ENCODE data around the gene C3. TPM values are rescaled to one million over a fixed set of nuclear protein-coding genes. Genes with fewer than 3 reads are reported as not detected.

The C3 gene
- polyA plus RNA-seq, 2 of the 4 experiments (the other 2 are of a cell fraction): 45.4 to 70.9 TPM

GRCh38 chr19:6678690-6679109 is 41.8 kb downstream of the C3 start:
- DNase-seq (ENCODE audit: low read depth in 1 of 2, low spot score in 1 of 2): no peak
- ChIA-PET POLR2A (no interaction called here), CTCF (no interaction called here)
- ATAC-seq: no peak
- peaks cover 11% of the 10 kb centered on the region for H3K4me1 ChIP-seq
- FAIRE-seq: no peak
- H3K27ac ChIP-seq: no peak overlapping the region
- H3K4me2 ChIP-seq: no peak overlapping the region
- no peaks in the 10 kb centered on the region for H3K9me3 ChIP-seq
- WGBS (ENCODE audit: missing lambda C conversion rate): 78% methylated on average over 4 of the region's 4 CpGs
- no peak for TF ChIP-seq RCOR1 (IDR thresholded peaks at IDR 0.05; ENCODE audit: low read depth, low read length)
- no peak for TF ChIP-seq CHD4 (IDR thresholded peaks at IDR 0.05; ENCODE audit: borderline replicate concordance)
- TF ChIP-seq HDAC2 (IDR thresholded peaks at IDR 0.05): no peak
- TF ChIP-seq CBX8 (IDR thresholded peaks at IDR 0.05): no peak
- TF ChIP-seq EHMT2 (IDR thresholded peaks at IDR 0.05; ENCODE audit: low read depth): no peak
- no peak for TF ChIP-seq BCL3 (IDR thresholded peaks at IDR 0.05)
- TF ChIP-seq MAZ (IDR thresholded peaks at IDR 0.05; ENCODE audit: borderline replicate concordance, low read depth, low read length): no peak
- TF ChIP-seq EP300 (IDR thresholded peaks at IDR 0.05): no peak
- no peak for TF ChIP-seq POLR2AphosphoS2 (conservative IDR thresholded peaks at IDR 0.05; ENCODE audit: low read length)
- TF ChIP-seq PBX3 (IDR thresholded peaks at IDR 0.05): no peak
- no peak for TF ChIP-seq CEBPB (IDR thresholded peaks at IDR 0.05)
- H3K4me3 ChIP-seq: no peak overlapping the region

GRCh38 chr19:6677883-6678689 is 42.4 kb downstream of the C3 start:
- WGBS (ENCODE audit: missing lambda C conversion rate): 73% methylated on average over 24 of the region's 31 CpGs
- POLR2A ChIA-PET: no interaction called here
- FAIRE-seq: no peak
- peak in 1 of 2 experiments; percentile 18 for DNase-seq (ENCODE audit: low read depth in 1 of 2, low spot score in 1 of 2)
- TF ChIP-seq CEBPB (IDR thresholded peaks at IDR 0.05) (no peak), RFX5 (IDR thresholded peaks at IDR 0.05) (no peak), KDM5A (IDR thresholded peaks at IDR 0.05) (no peak), CBX8 (IDR thresholded peaks at IDR 0.05) (no peak), BHLHE40 (IDR thresholded peaks at IDR 0.05; ENCODE audit: low read depth, low read length) (no peak), HEYL (CRISPR knock-in tag; IDR thresholded peaks at IDR 0.05) (no peak), REST (IDR thresholded peaks at IDR 0.05) (no peak), SREBF2 (IDR thresholded peaks at IDR 0.05) (no peak), FOSB (CRISPR knock-in tag; IDR thresholded peaks at IDR 0.05) (no peak), JUNB (IDR thresholded peaks at IDR 0.05) (no peak), ZFP36 (IDR thresholded peaks at IDR 0.05; ENCODE audit: borderline replicate concordance, partially characterized antibody) (no peak), RARB (CRISPR knock-in tag; IDR thresholded peaks at IDR 0.05) (no peak), FOXS1 (CRISPR knock-in tag; IDR thresholded peaks at IDR 0.05) (no peak), HMGXB4 (CRISPR knock-in tag; IDR thresholded peaks at IDR 0.05; ENCODE audit: borderline replicate concordance) (no peak)
- peak in 1 of 2 experiments; percentile 55; a peak in 4 of 6 replicates for ATAC-seq
- H3K9me3 ChIP-seq: no peaks in the 10 kb centered on the region
- H3K4me2 ChIP-seq: no peak overlapping the region
- peaks cover 11% of the 10 kb centered on the region for H3K4me1 ChIP-seq
- CTCF ChIA-PET: no interaction called here
- H3K4me3 ChIP-seq: no peak overlapping the region
- no peak overlapping the region for H3K27ac ChIP-seq
